NCI-H1105 (cell line): Measurements from ENCODE around the gene TPSG1.
"Not testable (repeated sequence)": the region's sequence is repeated elsewhere in the genome, so short reads cannot be mapped to it uniquely, and the experiment has no call there.

Experiments used
- DNase-seq: peaks from one replicate; lab custom pipeline; 2025; lab: John Stamatoyannopoulos, UW

Gene TPSG1

GRCh38 chr16:1256874-1257322 lies 31.8 kb upstream of the TPSG1 start:
- DNase-seq, result no peak

- DNase-seq, result not testable (repeated sequence)
Measured at GRCh38 chr16:1256296-1256873, 31.3 kb upstream of the TPSG1 start.

- DNase-seq, result not testable (repeated sequence)
Measured at GRCh38 chr16:1255276-1256122, 30.4 kb upstream of the TPSG1 start, which contains the start of gene TPSD1. TSS of gene TPSD1 (plus strand) at chr16:1256069. CDS start at chr16:1256281, 212 bp downstream.

GRCh38 chr16:1254821-1255220 lies 29.8 kb upstream of the TPSG1 start:
- DNase-seq, result not testable (repeated sequence)

GRCh38 chr16:1253701-1254364 lies 28.8 kb upstream of the TPSG1 start:
- DNase-seq, result not testable (repeated sequence)

- DNase-seq, result not testable (repeated sequence)
Measured at GRCh38 chr16:1249031-1249755, 24.1 kb upstream of the TPSG1 start.

GRCh38 chr16:1247903-1248537 lies 23.0 kb upstream of the TPSG1 start:
- DNase-seq, result not testable (repeated sequence)

- no peak for DNase-seq
Measured at GRCh38 chr16:1245452-1246020, 20.5 kb upstream of the TPSG1 start.

- DNase-seq, result no peak
Measured at GRCh38 chr16:1244881-1245280, 19.8 kb upstream of the TPSG1 start.

GRCh38 chr16:1243907-1244850 lies 19.1 kb upstream of the TPSG1 start:
- DNase-seq, result not testable (repeated sequence)

- not testable (repeated sequence) for DNase-seq
Measured at GRCh38 chr16:1243363-1243762, 18.3 kb upstream of the TPSG1 start.

GRCh38 chr16:1241081-1241480 lies 16.0 kb upstream of the TPSG1 start:
- DNase-seq, result not testable (repeated sequence)

- not testable (repeated sequence) for DNase-seq
Measured at GRCh38 chr16:1240436-1240835, 15.4 kb upstream of the TPSG1 start, which contains the start of gene TPSAB1. TSS of gene TPSAB1 (plus strand) at chr16:1240705. CDS start at chr16:1240939, 234 bp downstream.

- not testable (repeated sequence) for DNase-seq
Measured at GRCh38 chr16:1239575-1239974, 14.5 kb upstream of the TPSG1 start.

- not testable (repeated sequence) for DNase-seq
Measured at GRCh38 chr16:1238909-1239308, 13.8 kb upstream of the TPSG1 start.

GRCh38 chr16:1237990-1238389 lies 12.9 kb upstream of the TPSG1 start:
- no peak for DNase-seq

- not testable (repeated sequence) for DNase-seq
Measured at GRCh38 chr16:1236659-1237058, 11.6 kb upstream of the TPSG1 start.

- DNase-seq, result not testable (repeated sequence)
Measured at GRCh38 chr16:1232049-1232748, 7.1 kb upstream of the TPSG1 start.

- DNase-seq, result not testable (repeated sequence)
Measured at GRCh38 chr16:1231301-1231700, 6.2 kb upstream of the TPSG1 start.
